NT2/D1 (cell line): ENCODE results near the gene WDR53.
"Not testable (repeated sequence)": the region's sequence is repeated elsewhere in the genome, so short reads cannot be mapped to it uniquely, and the experiment has no call there.

Experiments
- SUZ12 ChIP-seq: IDR thresholded peaks from 2 replicates; pipeline ENCODE4 v1.6.1; 2011; ENCODE audit not compliant: insufficient read length, insufficient read depth; ENCODE audit errors: extremely low read depth
- ZNF274 ChIP-seq: IDR thresholded peaks from 2 replicates; pipeline ENCODE4 v1.6.1; 2011; ENCODE audit warnings: mild to moderate bottlenecking, low read depth, low read length

DNA sequence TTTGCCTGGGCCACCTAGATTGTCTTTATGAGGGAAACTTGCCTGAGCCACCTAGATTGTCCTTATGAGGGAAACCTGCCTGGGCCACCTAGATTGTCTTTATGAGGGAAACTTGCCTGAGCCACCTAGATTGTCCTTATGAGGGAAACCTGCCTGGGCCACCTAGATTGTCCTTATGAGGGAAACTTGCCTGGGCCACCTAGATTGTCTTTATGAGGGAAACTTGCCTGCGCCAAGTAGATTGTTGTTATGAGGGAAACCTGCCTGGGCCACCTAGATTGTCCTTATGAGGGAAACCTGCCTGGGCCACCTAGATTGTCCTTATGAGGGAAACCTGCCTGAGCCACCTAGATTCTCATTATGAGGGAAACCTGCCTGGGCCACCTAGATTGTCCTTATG lies 57.2 kb downstream of the WDR53 start:
- TF ChIP-seq SUZ12, ZNF274: not testable (repeated sequence)
